ENCODE data around the gene UBTF.
A peak's percentile ranks its signal among the peaks of the same experiment; 100 is the strongest.

UBTF gene

GRCh38 chr17:44177640-44178039, 41.8 kb downstream of the UBTF start:
- Mint-ChIP-seq H3K36me3 (ENCODE audit: insufficient read depth) (peaks cover 16% of the 10 kb centered on the region), H3K9me3 (no peaks in the 10 kb centered on the region), H3K27ac (ENCODE audit: low read depth) (no peak overlapping the region), H3K4me1 (peaks cover 11% of the 10 kb centered on the region), H3K27me3 (no peaks in the 10 kb centered on the region), H3K4me3 (no peak overlapping the region)
- ATAC-seq (replicated peaks; ENCODE audit: extremely low read depth, poor library complexity, severe bottlenecking) (no peak), DNase-seq (ENCODE audit: low spot score in 2 of 2) (no peak)

DNA sequence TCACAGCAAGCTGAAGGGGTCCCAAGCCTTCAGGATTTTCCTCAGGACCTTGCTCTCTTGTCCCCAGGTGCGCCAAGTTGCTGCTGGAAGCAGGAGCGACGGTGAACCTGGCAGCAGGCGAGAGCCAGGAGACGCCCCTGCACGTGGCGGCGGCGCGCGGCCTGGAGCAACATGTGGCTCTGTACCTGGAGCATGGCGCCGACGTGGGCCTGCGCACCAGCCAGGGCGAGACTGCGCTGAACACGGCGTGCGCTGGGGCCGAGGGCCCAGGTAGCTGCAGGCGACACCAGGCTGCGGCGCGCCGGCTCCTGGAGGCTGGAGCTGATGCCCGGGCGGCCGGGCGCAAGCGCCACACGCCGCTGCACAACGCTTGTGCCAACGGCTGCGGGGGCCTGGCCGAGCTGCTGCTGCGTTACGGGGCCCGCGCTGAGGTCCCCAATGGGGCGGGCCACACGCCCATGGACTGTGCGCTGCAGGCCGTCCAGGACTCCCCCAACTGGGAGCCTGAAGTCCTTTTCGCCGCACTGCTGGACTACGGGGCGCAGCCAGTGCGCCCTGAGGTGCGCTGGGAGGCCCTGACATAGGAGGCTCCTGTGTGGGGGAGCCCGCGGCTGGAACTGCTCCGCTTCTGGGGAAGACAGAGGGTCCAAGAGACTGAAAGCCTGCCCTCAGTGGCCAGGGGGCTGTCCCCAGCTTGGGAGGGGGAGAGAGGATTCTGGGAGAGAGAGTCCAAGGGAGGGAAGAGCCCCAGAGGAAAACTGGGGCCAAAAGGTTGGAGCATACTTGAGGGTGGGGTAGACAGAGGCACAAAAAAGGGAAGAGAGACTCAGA, 42.6 kb downstream of the UBTF start:
- ATAC-seq (replicated peaks; ENCODE audit: extremely low read depth, poor library complexity, severe bottlenecking): no peak
- no peak overlapping the region for H3K27ac Mint-ChIP-seq (ENCODE audit: low read depth)
- DNase-seq (ENCODE audit: low spot score in 2 of 2): no peak
- peaks cover 13% of the 10 kb centered on the region for H3K36me3 Mint-ChIP-seq (ENCODE audit: insufficient read depth)
- no peaks in the 10 kb centered on the region for H3K9me3 Mint-ChIP-seq
- H3K4me3 Mint-ChIP-seq: no peak overlapping the region
- H3K27me3 Mint-ChIP-seq: no peaks in the 10 kb centered on the region
- H3K4me1 Mint-ChIP-seq: peaks cover 9% of the 10 kb centered on the region

DNA sequence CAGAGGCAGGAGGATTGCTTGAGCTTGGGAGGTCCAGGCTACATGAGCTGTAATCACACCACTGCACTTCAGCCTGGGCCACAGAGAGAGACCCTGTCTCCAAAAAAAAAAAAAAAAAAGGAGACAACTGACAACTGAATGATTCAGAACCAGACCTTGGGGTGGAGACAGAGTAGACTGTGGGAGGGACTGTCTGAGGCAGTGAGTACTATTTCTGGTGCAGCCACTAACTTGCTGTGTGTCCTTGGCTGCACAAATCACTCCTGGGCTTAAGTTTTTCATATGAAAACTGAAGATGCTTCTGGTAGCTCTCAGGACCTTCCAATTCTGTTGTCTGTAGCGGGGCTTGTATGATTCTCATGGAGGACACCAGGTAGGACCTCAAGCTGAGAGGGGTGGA, 43.2 kb downstream of the UBTF start:
- no peak for DNase-seq (ENCODE audit: low spot score in 2 of 2)
- peaks cover 7% of the 10 kb centered on the region for H3K36me3 Mint-ChIP-seq (ENCODE audit: insufficient read depth)
- H3K27ac Mint-ChIP-seq (ENCODE audit: low read depth): no peak overlapping the region
- H3K27me3 Mint-ChIP-seq: no peaks in the 10 kb centered on the region
- no peaks in the 10 kb centered on the region for H3K9me3 Mint-ChIP-seq
- no peak for ATAC-seq (replicated peaks; ENCODE audit: extremely low read depth, poor library complexity, severe bottlenecking)
- no peak overlapping the region for H3K4me3 Mint-ChIP-seq
- peaks cover 5% of the 10 kb centered on the region for H3K4me1 Mint-ChIP-seq

DNA sequence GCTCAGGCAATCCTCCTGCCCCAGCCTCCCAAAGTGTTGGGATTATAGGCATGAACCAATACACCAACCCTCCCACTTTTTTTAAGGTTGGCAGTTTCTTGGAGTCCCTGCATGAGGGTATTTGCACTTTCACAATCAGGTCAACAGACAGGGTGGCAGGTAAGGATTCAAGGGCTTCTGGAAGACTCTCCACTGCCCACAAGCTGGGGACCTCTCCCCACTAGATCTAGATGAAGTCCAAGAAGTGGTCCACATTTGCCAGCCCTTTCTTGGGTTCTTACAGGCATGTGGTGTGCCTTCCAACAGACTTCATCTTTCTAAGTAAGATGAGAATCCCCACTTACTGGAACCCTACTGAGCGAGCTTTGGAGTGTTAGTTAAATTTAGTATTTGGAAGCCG, 45.0 kb downstream of the UBTF start:
- H3K27ac Mint-ChIP-seq (ENCODE audit: low read depth): no peak overlapping the region
- ATAC-seq (replicated peaks; ENCODE audit: extremely low read depth, poor library complexity, severe bottlenecking) (no peak), DNase-seq (ENCODE audit: low spot score in 2 of 2) (no peak)
- H3K4me1 Mint-ChIP-seq: peaks cover 5% of the 10 kb centered on the region
- H3K36me3 Mint-ChIP-seq (ENCODE audit: insufficient read depth): peaks cover 7% of the 10 kb centered on the region
- H3K9me3 Mint-ChIP-seq: no peaks in the 10 kb centered on the region
- H3K27me3 Mint-ChIP-seq: no peaks in the 10 kb centered on the region
- no peak overlapping the region for H3K4me3 Mint-ChIP-seq

DNA sequence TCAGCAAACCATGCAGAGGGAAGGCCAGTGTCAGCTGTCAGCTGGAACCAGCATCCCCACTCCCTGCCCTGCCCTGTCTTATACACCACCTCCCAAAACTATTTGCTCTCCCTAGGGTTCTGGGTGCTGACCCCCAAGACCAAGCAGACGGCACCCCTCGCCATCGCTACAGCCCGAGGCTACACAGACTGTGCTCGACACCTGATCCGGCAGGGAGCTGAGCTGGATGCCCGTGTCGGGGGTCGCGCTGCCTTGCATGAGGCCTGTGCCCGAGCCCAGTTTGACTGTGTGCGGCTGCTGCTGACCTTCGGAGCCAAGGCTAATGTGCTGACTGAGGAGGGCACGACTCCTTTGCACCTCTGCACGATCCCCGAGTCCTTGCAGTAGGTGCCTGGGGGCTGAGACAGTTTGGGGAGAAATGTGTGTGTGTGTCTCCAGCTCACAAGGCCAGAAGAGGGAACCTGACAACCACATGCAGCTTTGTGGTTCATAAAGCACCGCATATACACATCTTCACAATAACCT, 47.5 kb downstream of the UBTF start:
- Mint-ChIP-seq H3K27me3 (no peaks in the 10 kb centered on the region), H3K9me3 (no peaks in the 10 kb centered on the region), H3K4me1 (peaks cover 10% of the 10 kb centered on the region), H3K36me3 (ENCODE audit: insufficient read depth) (peaks cover 3% of the 10 kb centered on the region), H3K4me3 (no peak overlapping the region), H3K27ac (ENCODE audit: low read depth) (peak overlapping the region; percentile 35)
- no peak for DNase-seq (ENCODE audit: low spot score in 2 of 2)
- ATAC-seq (replicated peaks; ENCODE audit: extremely low read depth, poor library complexity, severe bottlenecking): no peak

GRCh38 chr17:44170499-44171201, 48.8 kb downstream of the UBTF start, which contains the start of gene ASB16:
Gene ASB16 (plus strand): TSS chr17:44170704. CDS start chr17:44170790, 86 bp downstream.
- ATAC-seq (replicated peaks; ENCODE audit: extremely low read depth, poor library complexity, severe bottlenecking): no peak
- peaks cover 10% of the 10 kb centered on the region for H3K4me1 Mint-ChIP-seq
- no peak within 1 kb of the TSS for H3K27ac Mint-ChIP-seq (ENCODE audit: low read depth)
- no peak for DNase-seq (ENCODE audit: low spot score in 2 of 2)
- peaks cover 1% of the 10 kb centered on the region for H3K36me3 Mint-ChIP-seq (ENCODE audit: insufficient read depth)
- no peak within 1 kb of the TSS for H3K4me3 Mint-ChIP-seq
- H3K9me3 Mint-ChIP-seq: no peaks in the 10 kb centered on the region
- H3K27me3 Mint-ChIP-seq: no peaks in the 10 kb centered on the region

DNA sequence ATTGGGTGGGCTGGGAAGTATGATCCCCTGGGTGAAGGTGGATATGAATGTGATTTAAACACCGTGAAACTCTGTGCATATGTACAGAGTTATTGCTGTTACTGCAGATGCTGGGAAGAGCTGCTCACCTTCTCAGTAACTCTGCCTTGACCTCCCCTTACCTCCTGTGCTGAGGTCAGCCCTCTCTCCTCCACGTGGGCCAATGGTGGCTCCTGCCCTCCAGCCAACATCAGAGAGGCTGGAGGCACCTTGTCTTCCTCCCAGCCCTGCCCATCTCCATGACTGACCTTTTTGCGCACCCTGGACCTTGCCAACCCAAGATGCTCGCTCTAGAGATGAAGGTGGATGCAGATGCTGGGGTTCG, 49.4 kb downstream of the UBTF start:
- H3K4me1 Mint-ChIP-seq: peaks cover 10% of the 10 kb centered on the region
- no peak overlapping the region for H3K27ac Mint-ChIP-seq (ENCODE audit: low read depth)
- no peaks in the 10 kb centered on the region for H3K27me3 Mint-ChIP-seq
- DNase-seq (ENCODE audit: low spot score in 2 of 2) (no peak), ATAC-seq (replicated peaks; ENCODE audit: extremely low read depth, poor library complexity, severe bottlenecking) (no peak)
- no peaks in the 10 kb centered on the region for H3K9me3 Mint-ChIP-seq
- no peak overlapping the region for H3K4me3 Mint-ChIP-seq
- peaks cover 1% of the 10 kb centered on the region for H3K36me3 Mint-ChIP-seq (ENCODE audit: insufficient read depth)

DNA sequence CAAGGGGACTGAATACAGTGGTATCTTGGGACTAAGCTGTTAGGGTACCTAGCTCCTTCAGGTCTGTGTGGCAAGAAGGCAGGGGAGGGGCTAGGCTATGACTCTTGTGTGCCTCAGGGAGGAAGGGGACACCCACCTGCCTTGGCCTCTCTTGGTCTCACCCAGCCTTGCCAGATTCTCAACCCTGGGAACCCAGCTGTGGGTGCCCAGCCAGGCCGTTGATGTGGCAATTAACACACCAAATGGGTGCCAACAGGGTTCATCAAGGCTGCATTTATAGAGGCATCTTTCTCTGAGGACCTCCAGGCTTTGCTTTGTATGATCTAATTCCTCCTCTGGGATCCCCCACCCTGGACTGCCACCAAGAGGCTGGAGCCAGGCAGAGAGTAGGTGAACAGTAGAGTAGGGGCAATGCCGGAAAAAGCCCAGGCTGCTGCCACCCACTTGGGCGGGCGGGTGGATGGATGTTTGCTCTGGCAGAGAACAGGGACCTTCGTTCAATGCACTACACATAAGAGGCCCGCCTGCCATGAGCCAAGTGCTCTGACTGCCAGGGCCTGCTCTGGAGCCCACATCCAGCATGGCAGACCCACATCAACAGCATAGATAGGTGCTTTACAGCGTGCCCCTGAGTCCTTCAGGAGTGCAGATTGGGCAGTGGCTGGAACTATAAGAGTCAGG, 52.2 kb downstream of the UBTF start:
- no peaks in the 10 kb centered on the region for H3K27me3 Mint-ChIP-seq
- ATAC-seq (replicated peaks; ENCODE audit: extremely low read depth, poor library complexity, severe bottlenecking) (no peak), DNase-seq (ENCODE audit: low spot score in 2 of 2) (no peak)
- H3K27ac Mint-ChIP-seq (ENCODE audit: low read depth): peak overlapping the region; percentile 16
- H3K4me3 Mint-ChIP-seq: no peak overlapping the region
- H3K36me3 Mint-ChIP-seq (ENCODE audit: insufficient read depth): peaks cover 1% of the 10 kb centered on the region
- H3K9me3 Mint-ChIP-seq: no peaks in the 10 kb centered on the region
- H3K4me1 Mint-ChIP-seq: peaks cover 10% of the 10 kb centered on the region

- Mint-ChIP-seq H3K27ac (ENCODE audit: low read depth) (no peak overlapping the region), H3K27me3 (no peaks in the 10 kb centered on the region), H3K9me3 (no peaks in the 10 kb centered on the region), H3K4me1 (peaks cover 10% of the 10 kb centered on the region), H3K36me3 (ENCODE audit: insufficient read depth) (no peaks in the 10 kb centered on the region), H3K4me3 (no peak overlapping the region)
- ATAC-seq (replicated peaks; ENCODE audit: extremely low read depth, poor library complexity, severe bottlenecking) (no peak), DNase-seq (ENCODE audit: low spot score in 2 of 2) (no peak)
These were observed 55.0 kb downstream of the UBTF start for GRCh38 chr17:44164476-44164875.

GRCh38 chr17:44159519-44160210, 59.8 kb downstream of the UBTF start:
- H3K36me3 Mint-ChIP-seq (ENCODE audit: insufficient read depth): peaks cover 1% of the 10 kb centered on the region
- no peaks in the 10 kb centered on the region for H3K27me3 Mint-ChIP-seq
- ATAC-seq (replicated peaks; ENCODE audit: extremely low read depth, poor library complexity, severe bottlenecking): no peak
- no peaks in the 10 kb centered on the region for H3K4me1 Mint-ChIP-seq
- H3K9me3 Mint-ChIP-seq: no peaks in the 10 kb centered on the region
- H3K4me3 Mint-ChIP-seq: no peak overlapping the region
- H3K27ac Mint-ChIP-seq (ENCODE audit: low read depth): no peak overlapping the region
- no peak for DNase-seq (ENCODE audit: low spot score in 2 of 2)

DNA sequence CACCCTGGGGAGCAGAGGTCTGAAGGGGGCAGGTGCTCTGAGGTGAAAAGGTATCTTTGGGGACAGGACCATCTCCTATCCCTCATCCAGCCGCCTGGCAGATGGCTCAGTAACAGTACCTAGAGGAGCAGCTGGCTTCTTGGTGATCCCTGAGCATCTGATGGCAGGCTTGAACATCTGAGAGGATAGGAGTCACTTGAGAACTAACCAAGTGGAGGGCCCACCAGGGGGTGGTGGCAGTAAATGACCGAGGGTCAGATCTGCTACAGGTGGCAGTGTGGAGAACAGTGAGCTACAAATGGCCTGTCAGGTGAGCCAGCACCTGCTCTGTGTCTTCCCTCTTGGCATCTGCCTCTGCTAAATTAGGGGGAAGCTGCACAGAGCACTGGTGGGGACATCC, 64.0 kb downstream of the UBTF start:
- H3K9me3 Mint-ChIP-seq: no peaks in the 10 kb centered on the region
- no peak for ATAC-seq (replicated peaks; ENCODE audit: extremely low read depth, poor library complexity, severe bottlenecking)
- no peaks in the 10 kb centered on the region for H3K27me3 Mint-ChIP-seq
- peaks cover 1% of the 10 kb centered on the region for H3K36me3 Mint-ChIP-seq (ENCODE audit: insufficient read depth)
- no peak overlapping the region for H3K4me3 Mint-ChIP-seq
- no peaks in the 10 kb centered on the region for H3K4me1 Mint-ChIP-seq
- H3K27ac Mint-ChIP-seq (ENCODE audit: low read depth): peak overlapping the region; percentile 61
- no peak for DNase-seq (ENCODE audit: low spot score in 2 of 2)

All from central memory CD8-positive, alpha-beta T cell (primary cell).